Glomerular endothelial cell (primary cell): ENCODE measurements around the gene AP2A2. TPM values are rescaled to one million over a fixed set of nuclear protein-coding genes. Genes with fewer than 3 reads are reported as not detected.

Experiments
- DNase-seq: peaks from one replicate; pipeline ENCODE4 v3.0.0-alpha.2; 2011; ENCODE audit warnings: low read depth, low spot score; ENCODE audit errors: extremely low read depth
- total RNA-seq: library from RNA; depleted of rRNA; stranded (reverse); fragments of >200 nt; gene quantifications from 2 replicates; pipeline ENCODE4 v1.2.3, GENCODE V29; 2015

The AP2A2 gene
- total RNA-seq, 1 donor from 2014 or later = 129 TPM

DNA sequence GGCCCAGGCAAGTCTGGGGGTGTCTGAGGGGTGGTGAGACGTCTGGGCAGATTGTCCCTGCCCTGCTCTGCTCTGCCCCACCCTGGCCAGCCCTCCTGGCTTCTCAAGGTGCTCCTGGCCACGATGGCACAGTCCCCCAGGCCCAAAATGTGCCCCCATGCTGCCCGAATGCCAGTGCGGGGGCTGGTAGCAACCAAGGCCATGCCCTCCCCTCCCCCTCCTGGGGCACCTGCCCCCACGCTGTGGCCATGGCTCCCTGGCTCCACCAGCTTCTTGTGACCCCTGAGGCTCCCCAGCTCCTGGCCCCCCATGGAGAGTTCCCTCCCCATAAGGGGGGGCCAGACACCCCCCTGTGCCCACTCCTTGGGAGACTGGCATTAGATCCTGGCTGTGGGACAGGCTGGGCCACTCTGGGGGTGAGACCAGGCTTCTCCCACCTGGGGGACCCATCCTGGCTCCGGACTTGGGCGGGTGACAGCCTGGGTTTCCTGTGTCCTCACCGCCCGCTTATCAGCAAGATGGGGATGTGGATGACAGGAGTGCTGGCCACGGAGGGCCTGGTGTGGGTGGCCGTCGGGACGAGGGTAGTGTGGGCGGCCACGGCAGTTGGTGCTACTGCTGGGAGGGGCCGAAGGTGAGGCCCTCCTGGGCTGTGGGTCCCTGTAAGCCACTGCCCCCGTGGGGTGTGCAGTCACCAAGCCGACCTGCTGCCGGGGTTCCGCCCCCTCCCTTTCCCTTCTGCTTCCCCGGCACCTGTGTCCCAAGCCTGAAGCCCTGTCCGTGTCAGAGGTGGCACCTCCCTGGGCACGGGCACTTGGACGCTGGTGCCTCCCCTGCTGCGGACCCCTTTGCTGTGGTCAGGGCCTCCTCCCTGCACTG lies 126.7 kb downstream of the AP2A2 start:
- DNase-seq = no peak

DNA sequence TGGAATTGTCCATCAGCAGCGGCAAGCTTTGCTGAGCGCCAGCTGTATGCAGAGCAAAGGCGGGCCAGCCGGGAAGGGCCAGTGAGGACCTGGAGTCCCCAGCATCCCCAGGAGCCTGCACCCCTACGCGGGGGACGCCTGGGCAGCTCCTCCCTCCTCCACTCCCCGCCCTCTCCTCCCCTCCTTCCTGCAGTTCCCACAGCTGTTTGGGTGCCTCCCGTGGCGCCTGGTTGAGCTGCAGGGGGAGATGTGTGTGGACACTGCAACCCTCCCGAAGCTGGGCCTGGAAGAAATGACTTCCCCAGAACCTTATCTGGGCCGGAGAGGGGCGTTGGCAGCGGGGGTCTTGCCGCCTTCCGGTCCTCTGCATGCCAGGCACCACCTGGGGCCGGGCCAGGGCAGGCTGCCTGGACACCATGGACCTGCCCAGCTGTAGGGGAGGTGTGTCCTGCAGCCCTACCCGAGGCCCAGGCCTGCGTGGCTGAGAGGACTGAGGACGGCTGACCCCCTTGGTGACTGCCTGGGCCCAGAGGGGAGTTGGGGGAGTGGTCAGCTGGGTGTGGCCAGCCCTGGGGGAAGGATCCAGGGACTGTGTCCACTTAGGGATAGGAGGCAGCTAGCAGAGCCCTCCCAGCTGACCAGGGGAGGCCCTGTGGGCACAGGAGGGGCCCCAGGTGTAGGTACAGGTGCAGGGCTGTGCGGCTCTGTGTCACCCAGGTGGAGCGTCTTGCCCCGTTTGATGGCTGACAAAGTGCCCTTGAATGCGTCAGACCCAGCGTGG lies 127.6 kb downstream of the AP2A2 start:
- no peak for DNase-seq

DNA sequence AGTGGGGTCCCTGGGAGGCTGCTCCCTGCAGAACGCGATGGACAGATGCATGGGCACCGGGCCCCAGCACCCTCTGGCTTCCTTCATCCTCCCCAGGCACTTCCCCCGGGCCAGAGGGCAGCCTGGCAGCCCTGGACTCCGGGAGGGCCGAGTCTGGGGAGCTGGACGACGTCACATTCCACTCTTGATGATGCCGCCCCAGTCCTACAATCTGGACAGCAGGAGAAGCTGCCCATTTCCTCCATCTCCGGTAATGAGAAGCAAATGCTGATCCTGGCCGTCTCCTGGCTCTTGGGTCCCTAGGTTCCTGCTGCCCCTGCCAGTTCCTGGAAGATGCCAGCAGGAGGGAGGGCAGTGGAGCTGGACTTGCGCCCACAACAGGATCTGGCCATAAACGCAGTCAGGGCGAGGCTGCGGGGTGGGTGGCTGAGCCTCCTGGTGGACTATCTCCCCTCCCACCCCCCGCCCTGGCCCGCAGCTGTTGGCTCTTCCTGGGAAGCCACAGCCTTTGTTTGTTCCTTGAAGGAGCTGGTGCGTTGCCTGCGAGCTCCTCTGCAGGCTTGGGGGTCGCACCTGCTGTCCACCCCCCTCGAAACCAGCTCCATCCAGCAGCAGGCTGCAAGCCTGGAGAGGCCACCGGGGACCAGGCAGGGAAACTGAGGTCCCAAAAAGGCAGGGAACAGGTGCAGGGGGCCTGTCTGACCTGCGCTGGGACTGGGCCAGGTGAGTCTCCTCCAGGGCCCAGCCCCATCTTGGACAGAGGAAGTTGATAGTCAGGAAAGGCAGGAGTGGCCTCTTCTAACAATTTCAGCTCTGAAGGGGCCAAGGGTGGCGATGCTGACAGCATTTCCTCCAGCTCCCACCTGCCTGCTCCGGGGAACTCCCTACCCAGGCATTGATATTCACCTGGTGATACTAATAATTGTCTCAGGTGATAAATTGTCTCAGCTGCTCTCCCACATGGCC lies 128.8 kb downstream of the AP2A2 start:
- DNase-seq = no peak

DNA sequence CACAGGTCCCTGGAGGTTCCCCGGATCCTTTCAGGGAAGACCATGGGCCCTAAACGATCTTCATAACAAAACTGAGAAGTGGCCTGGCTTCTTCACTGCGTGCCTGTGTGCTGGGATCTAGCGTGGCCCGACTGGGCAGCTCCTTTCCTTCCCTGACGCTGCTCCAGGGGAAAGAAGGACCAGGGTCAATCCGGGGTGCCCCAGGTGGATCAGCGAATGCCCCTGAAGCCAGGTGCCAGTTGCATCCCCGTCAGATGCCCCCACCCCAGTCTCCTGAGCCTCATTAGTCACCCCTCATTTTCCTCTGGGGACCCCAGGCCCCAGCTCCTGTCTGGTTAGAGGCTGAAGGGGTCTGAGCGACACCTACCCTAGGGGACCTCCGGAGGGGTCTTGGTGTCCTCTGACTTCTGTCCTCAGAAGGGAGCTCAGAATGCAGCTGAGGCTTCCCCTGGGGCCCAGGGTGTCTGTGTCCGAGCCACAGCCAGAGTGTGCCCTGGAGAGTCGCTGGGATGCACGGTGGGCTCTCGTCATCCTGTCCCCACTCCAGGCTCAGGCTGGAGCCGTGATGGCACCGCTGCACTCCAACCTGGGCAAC lies 129.5 kb downstream of the AP2A2 start:
- DNase-seq = no peak

DNA sequence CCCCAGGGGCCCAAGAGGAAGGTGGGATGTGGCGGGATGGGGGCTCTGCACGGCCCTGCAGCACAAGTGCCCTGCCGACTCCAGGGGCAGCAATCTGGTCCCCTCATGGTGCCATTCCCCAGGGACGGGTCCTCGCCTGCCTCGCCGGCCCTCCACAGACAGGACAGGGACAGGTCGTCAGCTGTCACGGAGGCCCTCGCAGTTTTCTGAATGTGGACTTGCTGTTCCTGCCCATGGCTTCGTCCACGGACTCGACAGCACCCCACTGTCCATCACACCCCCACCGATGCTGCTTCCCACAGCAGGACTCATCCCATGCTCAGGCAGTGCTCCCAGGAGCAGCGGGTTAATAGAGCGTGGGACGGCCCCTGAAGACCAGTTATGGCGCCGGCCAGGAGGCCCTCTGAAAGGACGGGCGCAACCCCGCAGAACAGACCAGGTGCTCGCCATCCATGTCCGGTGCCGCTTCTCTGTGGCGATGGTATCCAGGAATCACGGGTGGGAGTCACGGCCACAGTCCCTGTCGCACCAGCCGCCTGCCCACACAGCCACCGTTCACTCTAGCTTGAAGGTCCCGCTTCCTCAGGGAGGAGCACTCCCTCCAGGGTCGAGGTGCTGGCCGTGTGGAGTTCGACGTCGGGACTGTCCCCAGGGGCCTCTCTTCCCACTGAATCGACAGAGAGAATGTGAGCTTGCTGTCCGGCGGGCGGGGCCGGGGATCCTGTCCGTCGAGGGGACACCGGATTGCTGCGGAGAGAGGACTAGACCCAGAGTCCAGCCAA lies 130.5 kb downstream of the AP2A2 start:
- DNase-seq = no peak

DNA sequence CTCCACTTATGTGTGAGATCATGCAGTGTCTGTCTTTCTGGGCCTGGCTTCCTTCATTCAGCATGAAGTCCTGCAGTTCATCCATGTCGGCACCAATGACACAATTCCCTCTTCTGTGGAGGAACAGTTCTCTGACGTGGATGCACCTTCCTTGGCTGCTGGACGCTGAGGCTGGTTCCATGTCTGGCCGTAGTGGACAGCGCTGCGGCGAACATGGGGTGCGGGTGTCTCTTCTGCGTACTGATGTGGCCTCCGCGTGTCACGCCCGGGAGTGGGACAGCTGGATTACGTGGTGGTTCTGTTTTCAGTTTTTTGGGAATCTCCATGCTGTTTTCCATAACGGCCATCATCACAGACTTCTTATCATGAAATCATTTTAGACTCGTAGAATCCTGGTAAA lies 132.1 kb downstream of the AP2A2 start:
- no peak for DNase-seq

DNA sequence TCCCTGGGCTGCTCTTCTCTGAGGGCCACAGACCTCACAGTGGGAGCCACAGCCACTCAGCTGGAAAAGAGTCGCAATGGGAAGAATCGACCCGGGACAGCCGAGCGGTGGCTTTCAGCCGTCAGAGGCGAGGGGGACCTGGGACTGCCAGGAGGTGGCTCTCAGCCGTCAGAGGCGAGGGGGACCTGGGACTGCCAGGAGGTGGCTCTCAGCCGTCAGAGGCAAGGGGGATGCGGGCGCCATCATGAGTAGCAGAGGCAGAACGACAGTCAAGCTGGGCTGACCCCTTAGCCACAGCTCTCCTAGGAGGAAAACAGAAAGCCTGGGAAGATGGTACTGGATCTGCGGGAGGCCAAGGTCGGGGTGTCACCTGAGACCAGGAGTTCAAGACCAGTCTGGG lies 134.1 kb downstream of the AP2A2 start:
- DNase-seq = no peak

DNA sequence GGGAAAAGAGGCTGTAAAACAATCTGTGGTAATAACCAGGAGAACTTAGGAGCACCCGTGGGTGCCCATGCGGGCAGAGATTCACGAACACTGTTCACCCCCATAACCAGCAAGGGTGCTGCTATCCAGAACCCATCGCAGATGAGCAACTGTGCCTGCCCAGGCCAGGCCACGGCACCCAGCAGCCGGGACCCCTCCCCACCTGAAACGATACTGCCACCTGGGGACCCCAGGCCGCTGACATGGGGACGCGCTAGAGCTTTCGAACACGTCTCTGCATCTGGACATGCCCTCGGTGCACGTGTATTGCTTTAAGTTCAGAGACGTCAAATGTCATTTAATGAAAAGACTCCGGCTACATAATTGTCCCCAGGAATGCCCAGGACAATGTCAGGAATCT lies 134.7 kb downstream of the AP2A2 start:
- no peak for DNase-seq

DNA sequence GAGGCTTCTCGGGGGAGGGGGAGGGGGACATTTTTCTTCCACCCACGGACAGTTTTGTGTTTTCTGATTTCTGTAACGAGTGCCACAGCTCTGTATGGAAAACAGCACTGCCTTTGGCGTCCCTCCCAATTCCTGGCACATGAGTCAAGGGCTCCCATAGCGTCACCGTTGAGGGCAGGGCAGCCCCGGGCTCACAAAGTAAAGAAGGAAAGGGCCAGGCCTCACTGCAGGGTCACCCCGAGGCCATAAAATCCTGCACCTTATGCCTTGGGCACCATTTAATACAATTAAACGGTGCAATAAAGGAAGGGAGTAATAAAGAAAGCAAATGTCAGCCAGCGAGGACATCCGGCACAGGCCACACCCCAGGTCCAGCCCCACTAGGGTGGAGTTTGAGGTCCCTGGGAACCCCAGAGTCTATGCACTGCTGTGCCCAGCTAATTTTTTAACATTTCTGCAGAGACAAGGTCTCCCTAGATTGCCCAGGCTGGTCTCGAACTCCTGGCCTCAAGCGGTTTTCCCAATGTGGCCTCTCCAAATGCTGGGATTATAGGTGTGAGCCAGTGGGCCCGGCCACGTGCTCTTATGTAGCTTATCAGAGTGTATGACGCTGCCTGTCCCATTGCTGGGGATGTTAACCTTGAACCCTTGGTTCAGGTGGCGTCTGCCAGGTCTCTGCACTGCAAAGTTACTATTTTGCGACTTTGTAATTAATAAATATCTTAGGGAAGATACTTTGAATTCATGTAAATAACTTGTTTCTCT lies 135.4 kb downstream of the AP2A2 start:
- DNase-seq = no peak

Other genes with a start within 250 kb of the AP2A2 start
- gene DEAF1, start 230.6 kb upstream of the AP2A2 start, total RNA-seq = 58.0 and 59.3 TPM in 2 replicates
- 25.1 and 25.3 TPM in 2 replicates for gene TMEM80, start 230.1 kb upstream of the AP2A2 start, total RNA-seq
- gene EPS8L2, start 219.6 kb upstream of the AP2A2 start, total RNA-seq = 18.1 and 20.0 TPM in 2 replicates
- 224 and 252 TPM in 2 replicates for gene TALDO1, start 178.4 kb upstream of the AP2A2 start, total RNA-seq
- 37.6 and 47.2 TPM in 2 replicates for gene GATD1, start 148.4 kb upstream of the AP2A2 start, total RNA-seq
- gene CEND1, start 135.8 kb upstream of the AP2A2 start, total RNA-seq = 0.58 and 0.78 TPM in 2 replicates
- 16.1 and 20.9 TPM in 2 replicates for gene SLC25A22, start 127.6 kb upstream of the AP2A2 start, total RNA-seq
- gene PIDD1, start 120.6 kb upstream of the AP2A2 start, total RNA-seq = 27.4 and 47.9 TPM in 2 replicates
- gene RPLP2, start 115.9 kb upstream of the AP2A2 start, total RNA-seq = 621 and 670 TPM in 2 replicates
- 27.4 and 58.0 TPM in 2 replicates for gene PNPLA2, start 107.0 kb upstream of the AP2A2 start, total RNA-seq
- 13.5 and 19.4 TPM in 2 replicates for gene CRACR2B, start 98.0 kb upstream of the AP2A2 start, total RNA-seq
- 569 and 728 TPM in 2 replicates for gene CD151, start 92.9 kb upstream of the AP2A2 start, total RNA-seq
- 125 and 145 TPM in 2 replicates for gene POLR2L, start 83.3 kb upstream of the AP2A2 start, total RNA-seq
- gene TSPAN4, start 83.0 kb upstream of the AP2A2 start, total RNA-seq = 121 and 134 TPM in 2 replicates
- 83.5 and 87.7 TPM in 2 replicates for gene CHID1, start 15.1 kb upstream of the AP2A2 start, total RNA-seq
- gene MUC6, start 110.8 kb downstream of the AP2A2 start, total RNA-seq = not detected in 2 replicates
- gene MUC2, start 149.0 kb downstream of the AP2A2 start, total RNA-seq = not detected in 2 replicates
- not detected in 2 replicates for gene MUC5AC, start 232.1 kb downstream of the AP2A2 start, total RNA-seq